Suprapubic skin (tissue), 4 donors: ENCODE results near the gene RTTN.

Source experiments
- POLR2A ChIP-seq, 2 donors: fragments of 450-650 bp; IDR thresholded peaks; one replicate each; pipeline ENCODE4 v1.6.1; 2017; ENCODE audit warnings: antibody characterized with exemption in 2 of 2, mild to moderate bottlenecking in 2 of 2, moderate library complexity in 2 of 2
- POLR2AphosphoS5 ChIP-seq, 3 donors: sonication (generic); formaldehyde crosslinking; IDR thresholded peaks; one replicate each; pipeline ENCODE4 v1.6.1; 2017; ENCODE audit warnings: antibody characterized with exemption in 3 of 3
- TF ChIP-seq, protein P1 (sequence below), 2 donors: fragments of 200-600 bp in 1 of 2; fragments of 450-650 bp in 1 of 2; sonication (generic) in 1 of 2; IDR thresholded peaks; one replicate each; pipeline ENCODE4 v1.5.1; 2016 to 2019; ENCODE audit warnings: antibody characterized with exemption in 2 of 2, mild to moderate bottlenecking in 1 of 2, moderate library complexity in 1 of 2

GRCh38 chr18:70124139-70124538 is 81.3 kb downstream of the RTTN start:
- TF ChIP-seq, protein P1, sequence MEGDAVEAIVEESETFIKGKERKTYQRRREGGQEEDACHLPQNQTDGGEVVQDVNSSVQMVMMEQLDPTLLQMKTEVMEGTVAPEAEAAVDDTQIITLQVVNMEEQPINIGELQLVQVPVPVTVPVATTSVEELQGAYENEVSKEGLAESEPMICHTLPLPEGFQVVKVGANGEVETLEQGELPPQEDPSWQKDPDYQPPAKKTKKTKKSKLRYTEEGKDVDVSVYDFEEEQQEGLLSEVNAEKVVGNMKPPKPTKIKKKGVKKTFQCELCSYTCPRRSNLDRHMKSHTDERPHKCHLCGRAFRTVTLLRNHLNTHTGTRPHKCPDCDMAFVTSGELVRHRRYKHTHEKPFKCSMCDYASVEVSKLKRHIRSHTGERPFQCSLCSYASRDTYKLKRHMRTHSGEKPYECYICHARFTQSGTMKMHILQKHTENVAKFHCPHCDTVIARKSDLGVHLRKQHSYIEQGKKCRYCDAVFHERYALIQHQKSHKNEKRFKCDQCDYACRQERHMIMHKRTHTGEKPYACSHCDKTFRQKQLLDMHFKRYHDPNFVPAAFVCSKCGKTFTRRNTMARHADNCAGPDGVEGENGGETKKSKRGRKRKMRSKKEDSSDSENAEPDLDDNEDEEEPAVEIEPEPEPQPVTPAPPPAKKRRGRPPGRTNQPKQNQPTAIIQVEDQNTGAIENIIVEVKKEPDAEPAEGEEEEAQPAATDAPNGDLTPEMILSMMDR (IDR thresholded peaks at IDR 0.05), result no peak
- TF ChIP-seq POLR2A (IDR thresholded peaks at IDR 0.05) (no peak), POLR2AphosphoS5 (IDR thresholded peaks at IDR 0.05) (no peak)
